MM.1S (cell line): ENCODE measurements around the gene LTB4R.

Experiments used
- DNase-seq: peaks from one replicate; pipeline ENCODE4 v3.0.0-alpha.2; 2015
- H2AFZ ChIP-seq: fragments of 300-600 bp; sonication (generic); 2 replicates; pipeline ENCODE4 v1.6.0; 2016; ENCODE audit warnings: antibody characterized with exemption, low read length
- H3F3A ChIP-seq: fragments of 300-600 bp; sonication (generic); 2 replicates; pipeline ENCODE4 v1.6.1; 2016; ENCODE audit warnings: mild to moderate bottlenecking, antibody characterized with exemption, low read length, moderate library complexity, mixed read lengths; ENCODE audit not compliant: insufficient read depth
- H3K27ac ChIP-seq: fragments of 300-600 bp; sonication (generic); 2 replicates; pipeline ENCODE4 v1.5.1; 2016; ENCODE audit warnings: mild to moderate bottlenecking, low read length
- H3K27me3 ChIP-seq: fragments of 300-600 bp; sonication (generic); replicated peaks from 2 replicates; pipeline ENCODE4 v1.6.0; 2016; ENCODE audit warnings: low read length; ENCODE audit not compliant: insufficient read depth
- H3K36me3 ChIP-seq: fragments of 300-600 bp; sonication (generic); replicated peaks from 2 replicates; pipeline ENCODE4 v1.6.1; 2016; ENCODE audit warnings: mild to moderate bottlenecking, low read length, mixed read lengths; ENCODE audit not compliant: insufficient read depth
- H3K4me1 ChIP-seq: fragments of 300-600 bp; sonication (generic); 2 replicates; pipeline ENCODE4 v1.6.1; 2016; ENCODE audit warnings: low read length, mixed read lengths
- H3K4me2 ChIP-seq: fragments of 300-600 bp; sonication (generic); 2 replicates; pipeline ENCODE4 v1.6.0; 2016; ENCODE audit warnings: low read depth, low read length
- H3K4me3 ChIP-seq: fragments of 300-600 bp; sonication (generic); 2 replicates; pipeline ENCODE4 v1.5.1; 2016; ENCODE audit warnings: low read length, mixed read lengths
- H3K79me2 ChIP-seq: fragments of 300-600 bp; sonication (generic); 2 replicates; pipeline ENCODE4 v1.6.1; 2016; ENCODE audit warnings: mixed run types, low read length, mixed read lengths
- H3K9ac ChIP-seq: fragments of 300-600 bp; sonication (generic); 2 replicates; pipeline ENCODE4 v1.6.1; 2016; ENCODE audit warnings: low read length, mixed read lengths
- H3K9me2 ChIP-seq: fragments of 300-600 bp; sonication (generic); replicated peaks from 2 replicates; pipeline ENCODE4 v1.6.1; 2016; ENCODE audit warnings: mild to moderate bottlenecking, low read length, mixed read lengths; ENCODE audit not compliant: insufficient read depth
- H3K9me3 ChIP-seq: fragments of 300-600 bp; sonication (generic); replicated peaks from 2 replicates; pipeline ENCODE4 v1.6.1; 2016; ENCODE audit warnings: mild to moderate bottlenecking, low read length, mixed read lengths; ENCODE audit not compliant: insufficient read depth
- H4K20me1 ChIP-seq: fragments of 300-600 bp; sonication (generic); 2 replicates; pipeline ENCODE4 v1.6.1; 2016; ENCODE audit warnings: mild to moderate bottlenecking, low read length, moderate library complexity, mixed read lengths; ENCODE audit not compliant: insufficient read depth
- CTCF ChIP-seq: fragments of 300-600 bp; sonication (generic); IDR thresholded peaks from 2 replicates; pipeline ENCODE4 v1.5.1; 2016; ENCODE audit warnings: antibody characterized with exemption, low read length, mixed read lengths
- EZH2 ChIP-seq: fragments of 300-600 bp; sonication (generic); optimal IDR thresholded peaks from 2 replicates; pipeline ENCODE3; 2017; ENCODE audit warnings: low read depth, mild to moderate bottlenecking, antibody characterized with exemption, low read length, mixed read lengths
- EZH2phosphoT487 ChIP-seq: fragments of 300-600 bp; sonication (generic); IDR thresholded peaks from 2 replicates; pipeline ENCODE4 v1.6.1; 2018; ENCODE audit warnings: antibody characterized with exemption, low read length

LTB4R gene

GRCh38 chr14:24332268-24332993 lies 21.1 kb downstream of the LTB4R start:
- no peaks in the 10 kb centered on the region for H3F3A ChIP-seq
- H3K27ac ChIP-seq, result no peak overlapping the region
- H3K36me3 ChIP-seq, result no peaks in the 10 kb centered on the region
- H3K9me2 ChIP-seq, result no peaks in the 10 kb centered on the region
- no peak overlapping the region; the same call in 1 of the 2 replicates for H3K9ac ChIP-seq
- no peaks in the 10 kb centered on the region for H3K79me2 ChIP-seq
- 0 out of 2 replicates have a peak, but pooled peaks cover 3% of the 10 kb centered on the region for H3K4me1 ChIP-seq
- H3K27me3 ChIP-seq, result no peaks in the 10 kb centered on the region
- peak overlapping the region; percentile 55 for H3K4me3 ChIP-seq
- peak overlapping the region; percentile 96 for H3K4me2 ChIP-seq
- peak overlapping the region; percentile 71 for H2AFZ ChIP-seq
- H3K9me3 ChIP-seq, result no peaks in the 10 kb centered on the region
- peak; percentile 83 for DNase-seq
- no peaks in the 10 kb centered on the region for H4K20me1 ChIP-seq
- TF ChIP-seq CTCF (peak; percentile 63), EZH2phosphoT487 (no peak), EZH2 (no peak)

GRCh38 chr14:24334431-24335291 lies 23.4 kb downstream of the LTB4R start, which contains the start of gene ADCY4:
Gene ADCY4 (minus strand): TSS chr14:24335071. CDS start chr14:24334652, 419 bp downstream.
- peak within 1 kb of the TSS; percentile 58; the same call in 1 of the 2 replicates for H3K4me3 ChIP-seq
- H4K20me1 ChIP-seq, result no peaks in the 10 kb centered on the region
- peak within 1 kb of the TSS; percentile 96 for H3K4me2 ChIP-seq
- H3K36me3 ChIP-seq, result no peaks in the 10 kb centered on the region
- no peaks in the 10 kb centered on the region for H3K27me3 ChIP-seq
- no peak within 1 kb of the TSS for H3K27ac ChIP-seq
- 0 out of 2 replicates have a peak, but pooled peaks cover 3% of the 10 kb centered on the region for H3K4me1 ChIP-seq
- H3K9me2 ChIP-seq, result no peaks in the 10 kb centered on the region
- TF ChIP-seq EZH2, result no peak
- H2AFZ ChIP-seq, result peak within 1 kb of the TSS; percentile 51; the same call in 1 of the 2 replicates
- H3K9ac ChIP-seq, result no peak within 1 kb of the TSS
- no peaks in the 10 kb centered on the region for H3K9me3 ChIP-seq
- H3F3A ChIP-seq, result no peaks in the 10 kb centered on the region
- DNase-seq, result no peak
- H3K79me2 ChIP-seq, result no peaks in the 10 kb centered on the region

- Histone ChIP-seq H3K27me3 (no peaks in the 10 kb centered on the region), H3K36me3 (no peaks in the 10 kb centered on the region), H4K20me1 (no peaks in the 10 kb centered on the region), H3F3A (no peaks in the 10 kb centered on the region), H3K9ac (no peak overlapping the region), H3K9me2 (no peaks in the 10 kb centered on the region), H3K4me2 (no peak overlapping the region), H3K4me1 (0 out of 2 replicates have a peak, but pooled peaks cover 3% of the 10 kb centered on the region), H3K27ac (no peak overlapping the region), H3K4me3 (no peak overlapping the region), H2AFZ (no peak overlapping the region), H3K9me3 (no peaks in the 10 kb centered on the region), H3K79me2 (no peaks in the 10 kb centered on the region)
- no peak for DNase-seq
- TF ChIP-seq EZH2phosphoT487, result no peak
- TF ChIP-seq EZH2, result no peak
- TF ChIP-seq CTCF, result no peak
Observed at GRCh38 chr14:24335461-24336171, 24.3 kb downstream of the LTB4R start.
